Vagina (tissue), 2 donors: ENCODE measurements around the gene SLC2A4RG. TPM values are rescaled to one million over a fixed set of nuclear protein-coding genes. Genes with fewer than 3 reads are reported as not detected.
A peak's percentile ranks its signal among the peaks of the same experiment; 100 is the strongest.

Experiments
- DNase-seq, 2 donors: peaks; one replicate each; pipeline ENCODE4 v3.0.0-alpha.2; 2017; ENCODE audit errors: extremely low spot score in 2 of 2
- H3K27ac ChIP-seq: fragments of 200-600 bp; sonication (generic); one replicate; pipeline ENCODE4 v1.5.1; 2019
- H3K27me3 ChIP-seq: fragments of 200-600 bp; sonication (generic); one replicate; pipeline ENCODE4 v1.5.1; 2019
- H3K36me3 ChIP-seq, 2 donors: fragments of 200-600 bp; sonication (generic); one replicate each; pipeline ENCODE4 v1.5.1; 2017 to 2019
- H3K4me1 ChIP-seq: fragments of 200-600 bp; sonication (generic); one replicate; pipeline ENCODE4 v1.5.1; 2019
- H3K4me3 ChIP-seq, 2 donors: fragments of 200-600 bp; sonication (generic); 1 replicate in 1 of 2; 2 replicates in 1 of 2; pipeline ENCODE4 v1.5.1; 2016 to 2019
- H3K9me3 ChIP-seq: fragments of 200-600 bp; sonication (generic); one replicate; pipeline ENCODE4 v1.5.1; 2019
- POLR2A ChIP-seq, 2 donors: fragments of 450-650 bp; IDR thresholded peaks; one replicate each; pipeline ENCODE4 v1.6.1; 2017; ENCODE audit warnings: antibody characterized with exemption in 2 of 2, mild to moderate bottlenecking in 2 of 2, moderate library complexity in 2 of 2
- POLR2AphosphoS5 ChIP-seq, 2 donors: sonication (generic); formaldehyde crosslinking; IDR thresholded peaks; one replicate each; pipeline ENCODE4 v1.9.0; 2017; ENCODE audit warnings: antibody characterized with exemption in 2 of 2, mild to moderate bottlenecking in 2 of 2, low read depth in 1 of 2; ENCODE audit not compliant: insufficient read depth in 1 of 2
- intact Hi-C: fragments of 100-400 bp; cut with DNase I; formaldehyde crosslinking; loops from one replicate; pipeline ENCODE4 v1.15.1; 2023
- total RNA-seq: library from RNA; depleted of rRNA; stranded (reverse); fragments of >200 nt; gene quantifications from one replicate; pipeline ENCODE4 v1.2.3, GENCODE V29; 2016
- TF ChIP-seq, protein P1 (sequence below), 3 experiments: fragments of 450-650 bp in 2 of 3; fragments of 200-600 bp in 1 of 3; sonication (generic) in 1 of 3; IDR thresholded peaks; one replicate each; pipeline ENCODE4 v1.5.1; 2017 to 2019; ENCODE audit warnings: antibody characterized with exemption in 3 of 3, mild to moderate bottlenecking in 2 of 3, moderate library complexity in 2 of 3

SLC2A4RG gene
- total RNA-seq, 1 donor from 2014 or later, result 33.1 TPM

DNA sequence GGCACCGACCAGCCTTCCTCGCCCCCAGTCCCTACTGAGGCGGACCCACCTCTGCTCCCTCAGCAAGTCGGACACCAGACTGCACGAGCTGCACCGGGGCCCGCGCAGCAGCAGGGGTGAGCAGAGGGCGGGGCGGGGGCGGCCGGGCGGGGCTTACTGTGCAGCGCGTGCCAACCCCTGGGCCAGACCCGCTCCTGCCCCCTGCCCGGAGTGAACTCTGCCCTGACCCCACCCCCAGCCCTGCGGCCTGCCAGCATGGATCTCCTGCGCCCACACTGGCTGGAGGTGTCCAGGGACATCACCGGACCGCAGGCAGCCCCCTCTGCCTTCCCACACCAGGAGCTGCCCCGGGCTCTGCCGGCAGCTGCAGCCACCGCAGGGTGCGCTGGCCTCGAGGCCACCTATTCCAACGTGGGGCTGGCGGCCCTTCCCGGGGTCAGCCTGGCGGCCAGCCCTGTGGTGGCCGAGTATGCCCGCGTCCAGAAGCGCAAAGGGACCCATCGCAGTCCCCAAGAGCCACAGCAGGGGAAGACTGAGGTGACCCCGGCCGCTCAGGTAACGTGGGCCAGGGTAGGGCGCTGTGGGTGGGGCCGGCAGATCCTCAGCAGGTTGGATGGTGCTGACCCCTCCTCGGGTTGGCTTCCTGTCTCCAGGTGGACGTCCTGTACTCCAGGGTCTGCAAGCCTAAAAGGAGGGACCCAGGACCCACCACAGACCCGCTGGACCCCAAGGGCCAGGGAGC is 1.5 kb upstream of the SLC2A4RG start:
- intact Hi-C loops, result no loop called here
- Histone ChIP-seq H3K9me3 (no peaks in the 10 kb centered on the region), H3K27me3 (no peaks in the 10 kb centered on the region), H3K36me3 (peaks cover 0 to 41% of the 10 kb centered on the region in 2 donors), H3K27ac (peak overlapping the region; percentile 90), H3K4me3 (peak overlapping the region; percentile 29 to 37), H3K4me1 (peaks cover 50% of the 10 kb centered on the region)
- no peak for DNase-seq
- no peak for TF ChIP-seq POLR2A (IDR thresholded peaks at IDR 0.05)
- no peak for TF ChIP-seq POLR2AphosphoS5 (IDR thresholded peaks at IDR 0.05; ENCODE audit: insufficient read depth in 1 of 2, low read depth in 1 of 2)
- TF ChIP-seq, protein P1, sequence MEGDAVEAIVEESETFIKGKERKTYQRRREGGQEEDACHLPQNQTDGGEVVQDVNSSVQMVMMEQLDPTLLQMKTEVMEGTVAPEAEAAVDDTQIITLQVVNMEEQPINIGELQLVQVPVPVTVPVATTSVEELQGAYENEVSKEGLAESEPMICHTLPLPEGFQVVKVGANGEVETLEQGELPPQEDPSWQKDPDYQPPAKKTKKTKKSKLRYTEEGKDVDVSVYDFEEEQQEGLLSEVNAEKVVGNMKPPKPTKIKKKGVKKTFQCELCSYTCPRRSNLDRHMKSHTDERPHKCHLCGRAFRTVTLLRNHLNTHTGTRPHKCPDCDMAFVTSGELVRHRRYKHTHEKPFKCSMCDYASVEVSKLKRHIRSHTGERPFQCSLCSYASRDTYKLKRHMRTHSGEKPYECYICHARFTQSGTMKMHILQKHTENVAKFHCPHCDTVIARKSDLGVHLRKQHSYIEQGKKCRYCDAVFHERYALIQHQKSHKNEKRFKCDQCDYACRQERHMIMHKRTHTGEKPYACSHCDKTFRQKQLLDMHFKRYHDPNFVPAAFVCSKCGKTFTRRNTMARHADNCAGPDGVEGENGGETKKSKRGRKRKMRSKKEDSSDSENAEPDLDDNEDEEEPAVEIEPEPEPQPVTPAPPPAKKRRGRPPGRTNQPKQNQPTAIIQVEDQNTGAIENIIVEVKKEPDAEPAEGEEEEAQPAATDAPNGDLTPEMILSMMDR (IDR thresholded peaks at IDR 0.05), result no peak

DNA sequence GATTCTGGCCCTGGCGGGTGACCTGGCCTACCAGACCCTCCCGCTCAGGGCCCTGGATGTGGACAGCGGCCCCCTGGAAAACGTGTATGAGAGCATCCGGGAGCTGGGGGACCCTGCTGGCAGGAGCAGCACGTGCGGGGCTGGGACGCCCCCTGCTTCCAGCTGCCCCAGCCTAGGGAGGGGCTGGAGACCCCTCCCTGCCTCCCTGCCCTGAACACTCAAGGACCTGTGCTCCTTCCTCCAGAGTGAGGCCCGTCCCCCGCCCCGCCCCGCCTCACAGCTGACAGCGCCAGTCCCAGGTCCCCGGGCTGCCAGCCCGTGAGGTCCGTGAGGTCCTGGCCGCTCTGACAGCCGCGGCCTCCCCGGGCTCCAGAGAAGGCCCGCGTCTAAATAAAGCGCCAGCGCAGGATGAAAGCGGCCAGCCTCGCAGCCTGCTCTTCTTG is 868 bp upstream of the SLC2A4RG start:
- no peak for DNase-seq
- peaks cover 0 to 41% of the 10 kb centered on the region in 2 donors for H3K36me3 ChIP-seq
- H3K4me1 ChIP-seq, result peaks cover 50% of the 10 kb centered on the region
- no peaks in the 10 kb centered on the region for H3K27me3 ChIP-seq
- H3K9me3 ChIP-seq, result no peaks in the 10 kb centered on the region
- intact Hi-C loops, result no loop called here
- H3K4me3 ChIP-seq, result peak overlapping the region; percentile 55 to 56
- peak overlapping the region; percentile 90 for H3K27ac ChIP-seq
- TF ChIP-seq, protein P1 (IDR thresholded peaks at IDR 0.05), result no peak
- TF ChIP-seq POLR2AphosphoS5 (IDR thresholded peaks at IDR 0.05; ENCODE audit: insufficient read depth in 1 of 2, low read depth in 1 of 2) (no peak), POLR2A (IDR thresholded peaks at IDR 0.05) (no peak)

DNA sequence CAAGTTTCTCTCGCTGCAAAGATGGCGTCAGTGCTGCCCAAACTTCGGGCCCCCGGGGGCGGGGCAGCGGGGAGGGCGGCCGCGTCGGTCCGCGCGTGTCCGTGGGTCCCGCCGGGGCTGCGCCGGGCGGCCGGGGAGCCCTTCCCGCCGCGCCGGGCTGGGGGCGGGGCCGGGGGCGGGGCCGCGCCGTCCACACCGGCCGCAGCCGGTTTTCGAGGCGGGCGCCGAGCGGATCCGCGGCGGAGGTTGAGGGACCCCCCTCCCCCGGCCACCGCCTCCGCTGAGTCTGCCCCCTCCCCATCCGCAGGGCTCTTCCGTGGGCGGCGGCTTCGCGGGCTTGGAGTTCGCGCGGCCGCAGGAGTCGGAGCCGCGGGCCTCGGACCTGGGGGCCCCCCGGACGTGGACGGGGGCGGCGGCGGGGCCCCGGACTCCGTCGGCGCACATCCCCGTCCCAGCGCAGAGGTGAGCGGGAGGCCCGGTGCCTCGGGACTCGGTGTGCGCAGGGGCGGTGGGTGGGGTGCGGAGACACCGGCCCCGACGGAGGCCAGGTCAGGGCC is 572 bp downstream of the SLC2A4RG start:
- no peak for TF ChIP-seq POLR2AphosphoS5 (IDR thresholded peaks at IDR 0.05; ENCODE audit: insufficient read depth in 1 of 2, low read depth in 1 of 2)
- TF ChIP-seq, protein P1 (IDR thresholded peaks at IDR 0.05), result no peak
- TF ChIP-seq POLR2A (IDR thresholded peaks at IDR 0.05), result no peak
- intact Hi-C loops, result no loop called here
- Histone ChIP-seq H3K36me3 (peaks cover 0 to 27% of the 10 kb centered on the region in 2 donors), H3K9me3 (no peaks in the 10 kb centered on the region), H3K27me3 (no peaks in the 10 kb centered on the region), H3K4me1 (peaks cover 50% of the 10 kb centered on the region), H3K27ac (peak overlapping the region; percentile 84), H3K4me3 (peak overlapping the region; percentile 54 to 85)
- DNase-seq, result no peak

DNA sequence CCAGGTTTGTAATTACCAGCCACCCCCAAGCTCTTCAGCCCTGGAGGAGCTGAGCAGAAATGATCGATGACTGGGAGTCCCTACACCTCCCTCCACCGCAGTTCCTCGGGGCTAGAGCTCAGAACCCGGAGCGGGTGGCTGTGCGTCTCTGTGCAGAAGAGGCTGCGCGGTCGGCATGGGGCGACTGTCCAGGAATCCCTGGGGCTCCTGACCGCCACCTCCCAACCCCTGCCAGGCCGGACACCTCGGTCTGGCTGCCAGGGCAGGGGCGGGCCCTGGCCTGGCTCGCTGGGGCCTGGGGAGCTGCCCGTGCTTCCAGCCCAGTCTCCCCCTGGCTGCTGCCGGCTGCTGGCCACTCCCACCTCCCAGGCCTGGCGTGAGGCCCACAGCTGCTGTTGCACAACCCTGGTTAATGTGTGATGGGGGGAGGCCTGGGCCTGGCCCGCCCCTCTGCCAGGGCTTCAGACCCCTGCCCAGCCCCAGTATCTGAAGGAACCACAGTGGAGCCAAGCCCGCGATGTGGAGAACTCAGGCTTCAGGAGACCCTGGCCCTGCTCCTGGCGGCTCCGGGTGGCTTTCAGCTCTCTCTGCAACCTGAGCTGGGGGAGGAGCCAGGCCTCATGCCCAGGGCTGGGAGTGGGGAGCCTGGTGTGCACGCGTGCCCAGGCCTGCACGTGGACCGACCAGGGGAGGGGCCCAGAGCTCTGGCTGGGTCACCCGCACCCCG is 1.2 kb downstream of the SLC2A4RG start:
- peak in 1 of 2 donors; percentile 96 for DNase-seq
- Histone ChIP-seq H3K9me3 (no peaks in the 10 kb centered on the region), H3K4me1 (peaks cover 50% of the 10 kb centered on the region), H3K27ac (peak overlapping the region; percentile 84), H3K36me3 (peaks cover 0 to 21% of the 10 kb centered on the region in 2 donors), H3K27me3 (no peaks in the 10 kb centered on the region), H3K4me3 (peak overlapping the region; percentile 54 to 85)
- TF ChIP-seq, protein P1 (IDR thresholded peaks at IDR 0.05), result no peak
- TF ChIP-seq POLR2A (IDR thresholded peaks at IDR 0.05) (peak in 1 of 2 donors; percentile 56), POLR2AphosphoS5 (IDR thresholded peaks at IDR 0.05; ENCODE audit: insufficient read depth in 1 of 2, low read depth in 1 of 2) (peak; percentile 84 to 95)
- intact Hi-C loops, result no loop called here
